ENCODE data around the gene PDGFC. TPM values are rescaled to one million over a fixed set of nuclear protein-coding genes. Genes with fewer than 3 reads are reported as not detected.
"Not testable (repeated sequence)": the region's sequence is repeated elsewhere in the genome, so short reads cannot be mapped to it uniquely, and the experiment has no call there.

The PDGFC gene
- total and polyA plus RNA-seq, 2 donors (not counting 3 experiments of a cell fraction or from before 2014, with no cell fraction given): 2.7 to 5.3 TPM

DNA sequence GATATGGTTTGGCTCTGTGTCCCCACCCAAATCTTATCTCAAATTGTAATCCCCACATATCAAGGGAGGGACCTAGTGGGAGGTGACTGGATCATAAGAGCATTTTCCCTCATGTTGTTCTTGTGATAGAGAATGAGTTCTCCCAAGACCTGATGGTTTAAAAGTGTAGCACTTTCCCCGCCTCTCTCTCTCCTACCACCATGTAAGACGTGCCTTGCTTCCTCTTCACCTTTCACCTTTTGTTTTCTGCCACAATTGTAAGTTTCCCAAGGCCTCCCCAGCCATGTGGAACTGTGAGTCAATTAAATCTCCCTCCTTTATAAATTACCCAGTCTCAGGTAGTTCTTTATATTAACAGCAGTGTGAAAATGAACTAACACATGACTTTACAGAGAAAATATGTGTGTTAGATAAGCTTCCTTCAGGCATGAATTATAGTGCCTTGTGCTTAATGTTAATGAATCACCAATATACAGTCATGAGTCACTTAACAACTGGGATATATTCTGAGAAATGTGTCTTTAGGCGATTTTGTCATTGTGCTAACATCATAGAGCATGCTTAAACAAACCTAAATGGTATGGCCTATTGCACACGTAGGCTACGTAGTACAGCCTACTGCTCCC, 37.9 kb downstream of the PDGFC start:
- Histone ChIP-seq H3K4me2 (ENCODE audit: insufficient read depth, low read length) (no peak overlapping the region), H3K79me2 (ENCODE audit: control insufficient read depth, insufficient read depth, low read length) (no peaks in the 10 kb centered on the region), H3K9ac (replicated peaks; ENCODE audit: extremely low read depth, insufficient read depth, low read length) (no peak overlapping the region), H3K9me3 (replicated peaks; ENCODE audit: control insufficient read depth, insufficient read depth, low read length) (no peaks in the 10 kb centered on the region), H3K36me3 (ENCODE audit: control insufficient read depth in 2 of 2, extremely low read depth in 1 of 2, insufficient read depth in 2 of 2, low read length in 2 of 2) (no peaks in the 10 kb centered on the region), H3K27ac (ENCODE audit: insufficient read depth, low read depth, low read length) (no peak overlapping the region), H2AFZ (ENCODE audit: low read depth, low read length) (no peak overlapping the region), H4K20me1 (replicated peaks; ENCODE audit: control insufficient read depth, extremely low read depth, insufficient read depth, low read length) (no peaks in the 10 kb centered on the region), H3K4me3 (replicated peaks in 1 of 3; ENCODE audit: insufficient read depth in 1 of 3, low read depth in 1 of 3, low read length in 3 of 3) (no peak overlapping the region), H3K9me1 (replicated peaks; ENCODE audit: control insufficient read depth, extremely low read depth, insufficient read depth, low read length) (no peaks in the 10 kb centered on the region), H3K27me3 (ENCODE audit: control insufficient read depth in 2 of 2, insufficient read depth in 2 of 2, low read length in 2 of 2) (no peaks in the 10 kb centered on the region), H3K4me1 (ENCODE audit: control insufficient read depth, extremely low read depth, insufficient read depth, low read length) (peaks cover 8% of the 10 kb centered on the region)
- ChIA-PET CTCF (interaction anchor here (0.7 kb wide), 1 partner anchor 12 kb away, joined by 3 read pairs; no protein-coding TSS in a partner anchor), POLR2A (no interaction called here)
- intact Hi-C loops (cut with micrococcal nuclease) (no loop called here), dilution Hi-C loops (cut with MboI; ENCODE audit: extremely low pct_ligation_motif_present, low sequenced_read_pairs) (no loop called here)
- peak; percentile 81 for FAIRE-seq
- BruUV-seq (replicated peaks): no TSS peak
- peak; percentile 46 for DNase-seq (ENCODE audit: low read depth, low spot score)
- no peak for TF ChIP-seq GATA2 (IDR thresholded peaks at IDR 0.05; ENCODE audit: insufficient read depth, insufficient read length, low read depth, low read length)
- TF ChIP-seq FOS (IDR thresholded peaks at IDR 0.05; ENCODE audit: borderline replicate concordance, insufficient read depth, low read length): peak; percentile 77

DNA sequence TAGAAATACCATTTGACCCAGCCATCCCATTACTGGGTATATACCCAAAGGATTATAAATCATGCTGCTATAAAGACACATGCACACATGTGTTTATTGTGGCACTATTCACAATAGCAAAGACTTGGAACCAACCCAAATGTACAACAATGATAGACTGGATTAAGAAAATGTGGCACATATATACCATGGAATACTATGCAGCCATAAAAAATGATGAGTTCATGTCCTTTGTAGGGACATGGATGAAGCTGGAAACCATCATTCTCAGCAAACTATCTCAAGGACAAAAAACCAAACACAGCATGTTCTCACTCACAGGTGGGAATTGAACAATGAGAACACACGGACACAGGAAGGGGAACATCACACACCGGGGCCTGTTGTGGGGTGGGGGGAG, 39.2 kb downstream of the PDGFC start:
- CTCF ChIA-PET: interaction anchor here (1.0 kb wide), 1 partner anchor 9 kb away, joined by 4 read pairs; no protein-coding TSS in a partner anchor
- POLR2A ChIA-PET; H3K79me2 ChIP-seq (ENCODE audit: control insufficient read depth, insufficient read depth, low read length); H4K20me1 ChIP-seq (replicated peaks; ENCODE audit: control insufficient read depth, extremely low read depth, insufficient read depth, low read length); intact Hi-C loops (cut with micrococcal nuclease); H3K27me3 ChIP-seq (ENCODE audit: control insufficient read depth in 2 of 2, insufficient read depth in 2 of 2, low read length in 2 of 2); H3K9ac ChIP-seq (replicated peaks; ENCODE audit: extremely low read depth, insufficient read depth, low read length); H3K9me1 ChIP-seq (replicated peaks; ENCODE audit: control insufficient read depth, extremely low read depth, insufficient read depth, low read length); H3K4me1 ChIP-seq (ENCODE audit: control insufficient read depth, extremely low read depth, insufficient read depth, low read length); BruUV-seq (replicated peaks); H3K36me3 ChIP-seq (ENCODE audit: control insufficient read depth in 2 of 2, extremely low read depth in 1 of 2, insufficient read depth in 2 of 2, low read length in 2 of 2); H3K27ac ChIP-seq (ENCODE audit: insufficient read depth, low read depth, low read length); H3K4me2 ChIP-seq (ENCODE audit: insufficient read depth, low read length); H2AFZ ChIP-seq (ENCODE audit: low read depth, low read length); FAIRE-seq; H3K4me3 ChIP-seq (replicated peaks in 1 of 3; ENCODE audit: insufficient read depth in 1 of 3, low read depth in 1 of 3, low read length in 3 of 3); H3K9me3 ChIP-seq (replicated peaks; ENCODE audit: control insufficient read depth, insufficient read depth, low read length); DNase-seq (ENCODE audit: low read depth, low spot score); dilution Hi-C loops (cut with MboI; ENCODE audit: extremely low pct_ligation_motif_present, low sequenced_read_pairs): not testable (repeated sequence)

All from endothelial cell of umbilical vein (primary cell).